T-helper 17 cell (primary cell): Measurements from ENCODE around the gene PPP1R37. TPM values are rescaled to one million over a fixed set of nuclear protein-coding genes. Genes with fewer than 3 reads are reported as not detected.
A peak's percentile ranks its signal among the peaks of the same experiment; 100 is the strongest.

Source experiments
- ATAC-seq: fragments of 150-1000 bp; cut with Tn5 transposase; 2 replicates; pipeline ENCODE4 v1.10.0; 2021; ENCODE audit warnings: mild to moderate bottlenecking, moderate library complexity
- DNase-seq, 3 donors: peaks; one replicate each; pipeline versions ENCODE4 v3.0.0 to v3.0.0-alpha.2; 2020 to 2021
- H3K9me3 ChIP-seq: one replicate; pipeline ENCODE4 v1.7.0; 2013; ENCODE audit warnings: low read length, mild to moderate bottlenecking; ENCODE audit not compliant: control insufficient read depth, poor library complexity, severe bottlenecking
- H3K27ac Mint-ChIP-seq: one replicate; pipeline ENCODE4 v1.8.0; 2022; ENCODE audit warnings: mild to moderate bottlenecking, moderate library complexity, mixed read lengths
- H3K27me3 Mint-ChIP-seq: one replicate; pipeline ENCODE4 v1.8.0; 2022; ENCODE audit warnings: mixed read lengths
- H3K36me3 Mint-ChIP-seq: one replicate; pipeline ENCODE4 v1.8.0; 2022; ENCODE audit warnings: low read depth, mixed read lengths
- H3K4me1 Mint-ChIP-seq: one replicate; pipeline ENCODE4 v1.8.0; 2022; ENCODE audit warnings: mild to moderate bottlenecking, mixed read lengths
- H3K4me3 Mint-ChIP-seq: one replicate; pipeline ENCODE4 v1.8.0; 2022; ENCODE audit warnings: mild to moderate bottlenecking, moderate library complexity, mixed read lengths
- total RNA-seq, 4 donors: library from RNA in 2 of 4; stranded (reverse) in 2 of 4; gene quantifications; one replicate each; pipeline ENCODE4 v1.2.3 and lab custom pipeline; 2022 to 2026

Gene PPP1R37
- total RNA-seq, 2 donors from 2014 or later: 15.2 to 20.9 TPM

DNA sequence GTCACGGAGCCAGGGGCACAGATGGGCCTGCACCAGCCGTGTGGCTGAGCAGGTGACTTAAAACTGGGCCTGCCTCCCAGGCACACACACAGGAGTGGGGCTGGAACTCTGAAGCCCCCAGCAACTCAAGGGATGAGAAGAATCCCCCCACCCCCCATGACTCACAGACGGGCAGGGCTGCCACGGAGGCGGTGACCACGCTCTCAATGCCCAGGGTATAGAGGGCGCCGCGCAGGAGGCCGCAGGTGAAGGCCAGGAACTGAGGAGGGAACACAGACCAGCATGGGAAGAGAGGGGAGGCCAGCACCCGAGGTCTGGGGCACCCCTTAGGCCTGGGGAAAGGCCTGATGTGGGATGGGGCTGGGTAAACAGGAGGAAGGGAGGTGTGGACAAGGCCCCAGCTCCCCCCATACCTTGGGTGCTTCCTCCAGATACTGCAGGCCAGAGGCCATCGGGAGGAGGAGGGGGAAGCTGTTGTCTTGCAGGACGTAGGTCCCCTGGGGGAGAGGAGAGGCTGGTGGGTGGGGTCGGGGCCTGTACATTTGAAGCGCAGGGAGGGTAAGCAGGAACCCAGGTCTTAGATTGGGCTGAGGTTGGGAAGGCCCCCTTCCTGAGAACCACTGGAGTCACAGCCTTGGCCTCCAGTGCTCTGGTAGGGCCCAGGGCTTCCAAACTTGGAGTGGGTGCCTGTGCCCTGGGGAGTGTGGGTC lies 70.9 kb downstream of the PPP1R37 start:
- H3K4me1 Mint-ChIP-seq: peaks cover 21% of the 10 kb centered on the region
- DNase-seq (no peak), ATAC-seq (no peak)
- no peaks in the 10 kb centered on the region for H3K36me3 Mint-ChIP-seq
- H3K4me3 Mint-ChIP-seq: peak overlapping the region; percentile 74
- H3K27ac Mint-ChIP-seq: peak overlapping the region; percentile 86
- no peaks in the 10 kb centered on the region for H3K27me3 Mint-ChIP-seq
- no peaks in the 10 kb centered on the region for H3K9me3 ChIP-seq

DNA sequence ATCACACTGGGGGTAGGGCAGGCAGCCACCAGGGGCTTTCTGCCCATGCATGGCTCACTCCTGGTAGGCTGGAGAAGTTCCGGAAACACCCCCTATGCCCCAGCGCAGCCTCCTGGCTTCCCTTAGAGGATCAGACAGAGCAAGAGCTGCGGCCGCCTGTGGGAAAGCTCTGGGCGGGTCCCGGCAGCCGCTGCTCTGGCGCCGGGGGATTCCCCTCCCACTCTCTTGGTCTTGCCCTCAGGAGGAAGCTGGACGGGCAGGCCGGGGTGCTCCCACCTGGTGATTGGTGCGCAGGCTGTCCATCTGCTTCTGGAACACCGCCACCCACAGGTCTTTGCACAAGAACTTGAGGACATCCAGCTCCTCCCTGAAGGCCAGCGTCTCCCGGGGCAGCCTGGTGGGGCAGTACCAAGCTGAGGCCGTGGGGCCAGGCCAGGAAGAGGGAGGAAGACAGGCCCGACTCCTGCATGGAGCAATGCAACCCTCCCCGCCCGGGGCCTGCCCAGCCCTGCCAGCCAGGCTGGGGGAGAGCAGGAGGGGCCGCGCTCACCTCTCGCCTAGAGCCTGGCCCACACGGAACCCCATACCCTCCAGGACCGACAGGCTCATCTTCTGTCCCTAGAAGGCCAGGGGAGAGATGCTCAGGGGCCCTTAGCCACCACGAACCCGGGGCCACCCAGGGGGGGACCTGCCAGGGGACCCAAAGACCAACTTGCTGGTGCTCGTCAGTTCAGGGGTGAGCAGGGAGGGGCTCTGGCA lies 71.8 kb downstream of the PPP1R37 start:
- H3K4me3 Mint-ChIP-seq: peak overlapping the region; percentile 74
- peak overlapping the region; percentile 86 for H3K27ac Mint-ChIP-seq
- no peaks in the 10 kb centered on the region for H3K36me3 Mint-ChIP-seq
- no peaks in the 10 kb centered on the region for H3K27me3 Mint-ChIP-seq
- H3K4me1 Mint-ChIP-seq: peaks cover 22% of the 10 kb centered on the region
- DNase-seq: peak; percentile 42 to 50 (median 49)
- no peaks in the 10 kb centered on the region for H3K9me3 ChIP-seq
- peak; percentile 94 for ATAC-seq

DNA sequence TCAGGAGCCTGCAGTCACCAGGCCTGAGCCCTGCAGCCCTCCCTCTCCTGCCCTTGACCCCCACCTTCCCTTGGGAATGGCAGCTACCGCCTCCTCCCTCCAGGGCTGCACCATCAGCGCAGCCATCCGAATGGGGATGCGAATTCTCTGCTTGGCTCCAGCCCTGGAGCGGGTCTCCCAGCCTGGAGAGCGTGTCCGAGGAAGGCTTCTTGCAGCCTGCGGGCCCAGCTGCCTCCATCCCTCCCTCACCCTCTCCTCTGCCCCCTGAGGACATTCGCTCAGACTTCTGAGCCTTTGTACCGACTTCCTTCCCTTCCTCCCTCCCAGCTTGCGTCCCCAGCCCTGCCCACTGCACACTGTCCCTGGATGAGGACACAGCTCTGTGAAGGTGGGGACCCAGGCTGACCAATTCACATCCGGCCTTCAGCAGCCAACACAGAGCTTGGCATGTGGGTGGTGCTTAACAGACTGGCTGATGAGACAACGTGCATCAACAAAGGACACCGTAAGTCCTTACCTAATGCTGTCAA lies 73.8 kb downstream of the PPP1R37 start:
- DNase-seq (no peak), ATAC-seq (no peak)
- H3K4me3 Mint-ChIP-seq: no peak overlapping the region
- H3K27me3 Mint-ChIP-seq: no peaks in the 10 kb centered on the region
- H3K36me3 Mint-ChIP-seq: no peaks in the 10 kb centered on the region
- H3K4me1 Mint-ChIP-seq: peaks cover 29% of the 10 kb centered on the region
- H3K9me3 ChIP-seq: no peaks in the 10 kb centered on the region
- no peak overlapping the region for H3K27ac Mint-ChIP-seq

DNA sequence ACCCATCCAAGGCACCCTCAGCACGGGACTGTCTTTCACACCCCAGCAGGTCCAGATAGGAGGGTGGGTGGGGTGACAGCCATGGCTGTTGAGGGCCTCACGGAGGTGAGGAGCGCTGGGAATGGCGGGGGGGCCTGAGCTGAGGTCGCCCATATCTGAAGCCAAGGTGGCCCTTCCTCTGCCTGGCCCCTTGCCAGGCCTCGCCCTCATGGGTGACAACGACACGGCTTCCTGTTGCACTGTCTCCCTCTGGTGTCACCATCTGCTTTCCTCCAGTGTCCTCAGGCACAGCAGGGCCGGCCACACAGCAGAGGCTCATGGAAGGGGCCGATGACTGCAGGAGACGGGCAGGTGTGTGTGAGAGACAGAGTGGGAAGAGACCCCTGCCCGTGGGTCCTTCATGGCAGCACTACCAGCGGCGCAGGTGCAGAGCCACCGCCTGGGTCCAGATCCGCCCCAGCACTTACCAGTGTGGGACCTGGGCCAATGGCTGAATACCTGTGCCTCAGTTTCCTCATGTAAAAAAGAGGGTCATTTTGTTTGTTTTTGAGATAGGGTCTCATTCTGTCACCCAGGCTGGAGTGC lies 75.9 kb downstream of the PPP1R37 start:
- Mint-ChIP-seq H3K27ac (peak overlapping the region; percentile 21), H3K4me1 (peaks cover 25% of the 10 kb centered on the region), H3K27me3 (no peaks in the 10 kb centered on the region), H3K36me3 (no peaks in the 10 kb centered on the region), H3K4me3 (no peak overlapping the region)
- no peaks in the 10 kb centered on the region for H3K9me3 ChIP-seq
- no peak for DNase-seq
- no peak for ATAC-seq

DNA sequence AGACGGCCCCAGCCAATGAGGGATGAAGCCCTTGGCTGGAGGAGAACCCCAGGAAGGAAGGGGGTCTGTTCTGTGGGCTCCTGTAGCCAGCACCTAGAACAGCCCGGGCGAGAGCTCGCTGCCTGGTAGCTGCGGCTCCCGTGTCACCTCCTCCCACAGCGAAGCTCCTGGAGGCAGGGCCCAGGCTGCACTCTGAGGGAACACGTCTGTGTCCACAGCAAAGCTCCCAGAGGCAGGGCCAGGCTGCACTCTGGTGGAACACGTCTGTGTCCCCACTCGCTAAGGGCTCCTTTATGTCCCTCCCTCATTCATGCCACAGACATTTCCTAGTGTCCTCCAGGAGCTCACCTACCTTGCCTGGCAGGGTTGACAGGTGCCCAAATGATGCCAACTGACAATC lies 76.6 kb downstream of the PPP1R37 start:
- Mint-ChIP-seq H3K4me3 (peak overlapping the region; percentile 71), H3K4me1 (peaks cover 21% of the 10 kb centered on the region), H3K27ac (peak overlapping the region; percentile 21), H3K27me3 (no peaks in the 10 kb centered on the region), H3K36me3 (no peaks in the 10 kb centered on the region)
- no peaks in the 10 kb centered on the region for H3K9me3 ChIP-seq
- DNase-seq (no peak), ATAC-seq (no peak)

DNA sequence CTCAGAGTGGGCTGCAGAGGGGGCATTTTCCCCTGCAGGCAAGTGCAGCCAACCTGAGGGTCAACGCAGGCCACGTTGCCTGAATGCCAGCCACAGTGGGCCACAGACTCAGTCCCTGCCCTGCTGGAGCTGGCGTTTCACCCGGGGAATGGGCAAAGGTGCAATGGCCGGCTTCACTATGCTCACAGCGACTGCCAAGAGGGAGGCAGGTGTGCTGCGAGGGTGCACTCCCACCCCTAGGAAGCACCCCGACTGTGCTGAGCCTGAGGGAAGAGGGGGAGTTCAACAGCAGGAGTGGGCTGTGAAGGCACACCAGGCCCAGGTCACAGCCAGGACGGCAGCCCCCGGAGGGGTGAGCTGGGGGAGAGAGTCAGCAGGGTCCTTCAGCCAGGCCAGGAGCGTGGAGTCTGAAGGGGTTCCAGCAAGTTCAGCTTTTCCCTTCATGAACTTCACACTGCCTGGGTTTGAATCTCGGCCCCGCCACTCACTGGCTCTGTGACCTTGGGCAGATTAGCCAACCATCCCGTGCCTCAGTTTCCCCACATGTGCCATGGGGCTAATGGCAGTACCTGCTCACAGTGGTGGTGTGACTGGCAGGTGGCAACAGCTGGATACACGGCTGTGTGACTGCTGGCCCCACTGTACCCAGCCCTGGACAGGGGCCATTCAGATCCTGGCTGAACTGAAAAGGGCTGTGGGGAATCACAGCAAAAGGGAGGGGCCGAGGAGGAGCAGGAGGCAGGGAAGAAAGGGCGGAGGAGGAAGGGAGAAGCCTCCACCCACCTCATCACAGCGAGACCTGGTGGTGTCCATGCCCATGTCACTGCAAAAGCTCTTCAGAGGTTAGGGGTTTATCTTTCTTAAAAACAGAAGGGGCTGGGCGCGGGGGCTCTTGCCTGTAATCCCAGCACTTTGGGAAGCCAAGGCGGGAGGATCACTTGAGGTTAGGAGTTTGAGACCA lies 77.4 kb downstream of the PPP1R37 start:
- Mint-ChIP-seq H3K27ac (peak overlapping the region; percentile 99), H3K4me1 (peaks cover 21% of the 10 kb centered on the region), H3K36me3 (peaks cover 2% of the 10 kb centered on the region), H3K27me3 (no peaks in the 10 kb centered on the region), H3K4me3 (peak overlapping the region; percentile 91)
- no peak for DNase-seq
- ATAC-seq: no peak
- H3K9me3 ChIP-seq: no peaks in the 10 kb centered on the region

DNA sequence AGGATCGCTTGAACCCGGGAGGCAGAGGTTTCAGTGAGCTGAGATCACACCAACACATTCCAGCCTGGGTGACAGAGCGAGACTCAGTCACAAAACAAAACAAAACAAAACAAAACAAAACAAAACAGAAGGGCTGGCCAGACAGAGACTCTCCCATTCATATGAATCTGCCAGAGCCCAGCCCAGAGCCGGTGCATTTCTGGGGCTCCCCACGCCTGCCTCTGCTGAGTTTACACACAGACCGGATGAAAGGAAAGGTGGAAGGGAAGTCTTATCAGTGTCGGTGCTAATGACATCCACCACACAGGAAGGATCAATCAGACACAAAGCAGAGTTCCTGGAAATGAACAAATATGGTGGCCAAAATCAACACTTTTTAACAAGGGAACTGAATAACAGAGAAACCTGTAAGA lies 78.2 kb downstream of the PPP1R37 start:
- peak overlapping the region; percentile 91 for H3K4me3 Mint-ChIP-seq
- peak overlapping the region; percentile 99 for H3K27ac Mint-ChIP-seq
- H3K9me3 ChIP-seq: no peaks in the 10 kb centered on the region
- ATAC-seq: peak; percentile 93
- H3K4me1 Mint-ChIP-seq: peaks cover 18% of the 10 kb centered on the region
- peak in 2 of 3 donors; percentile 30 to 34 for DNase-seq
- H3K27me3 Mint-ChIP-seq: no peaks in the 10 kb centered on the region
- peaks cover 2% of the 10 kb centered on the region for H3K36me3 Mint-ChIP-seq

DNA sequence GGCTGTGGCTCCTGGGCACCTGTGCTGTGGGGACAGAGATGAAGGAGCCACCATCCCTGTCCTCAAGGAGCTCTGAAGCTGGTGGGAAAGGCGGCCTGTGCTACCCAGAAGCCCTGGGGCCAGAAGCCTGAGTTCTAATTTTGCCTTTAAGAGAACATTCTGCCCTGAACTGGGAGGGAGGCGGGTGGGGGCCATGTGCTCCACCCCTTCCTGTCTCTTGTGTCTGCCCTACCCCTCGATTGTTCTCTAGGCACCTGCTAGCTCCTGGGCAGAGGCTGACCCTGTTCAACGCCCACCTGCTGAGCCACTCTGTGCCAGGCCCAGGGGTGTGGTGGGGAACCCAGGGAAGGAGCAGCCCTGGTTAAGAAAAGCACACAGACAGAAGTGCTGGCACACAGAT lies 79.2 kb downstream of the PPP1R37 start:
- Mint-ChIP-seq H3K27ac (peak overlapping the region; percentile 99), H3K4me3 (peak overlapping the region; percentile 47), H3K27me3 (no peaks in the 10 kb centered on the region), H3K4me1 (peaks cover 16% of the 10 kb centered on the region), H3K36me3 (peaks cover 2% of the 10 kb centered on the region)
- ATAC-seq (peak; percentile 54), DNase-seq (no peak)
- no peaks in the 10 kb centered on the region for H3K9me3 ChIP-seq

DNA sequence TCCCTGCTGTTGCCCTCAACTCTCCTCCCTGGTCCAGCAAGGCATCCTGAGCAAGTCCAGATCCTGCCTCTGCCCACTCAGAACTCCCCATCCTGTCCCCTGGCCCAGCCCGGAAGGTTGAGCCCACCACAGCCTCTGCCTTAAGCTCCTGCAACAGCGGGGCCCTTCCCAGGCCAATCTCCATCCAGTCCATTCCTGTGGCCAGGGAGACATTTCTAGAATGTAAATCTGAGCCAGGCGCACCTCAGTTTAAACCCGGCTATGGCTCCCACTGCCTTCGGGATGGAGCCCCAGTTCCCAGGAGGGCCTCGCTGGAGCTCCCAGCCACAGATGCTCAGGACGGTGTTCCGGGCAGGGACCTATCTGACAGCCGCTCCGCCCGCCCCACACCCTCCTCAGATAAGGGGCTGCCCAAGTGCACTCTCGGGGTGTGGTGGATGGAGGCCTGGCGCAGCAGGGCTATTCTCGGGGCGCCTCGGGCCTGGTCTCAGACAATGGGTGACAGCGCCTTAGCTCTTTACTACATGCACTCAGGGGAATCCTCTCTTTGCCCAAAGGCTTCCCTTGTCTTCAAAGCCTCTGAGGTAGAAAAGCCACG lies 79.7 kb downstream of the PPP1R37 start:
- no peaks in the 10 kb centered on the region for H3K9me3 ChIP-seq
- Mint-ChIP-seq H3K4me1 (peaks cover 20% of the 10 kb centered on the region), H3K36me3 (peaks cover 2% of the 10 kb centered on the region), H3K27ac (peak overlapping the region; percentile 99), H3K4me3 (peak overlapping the region; percentile 47), H3K27me3 (no peaks in the 10 kb centered on the region)
- ATAC-seq (no peak), DNase-seq (no peak)

DNA sequence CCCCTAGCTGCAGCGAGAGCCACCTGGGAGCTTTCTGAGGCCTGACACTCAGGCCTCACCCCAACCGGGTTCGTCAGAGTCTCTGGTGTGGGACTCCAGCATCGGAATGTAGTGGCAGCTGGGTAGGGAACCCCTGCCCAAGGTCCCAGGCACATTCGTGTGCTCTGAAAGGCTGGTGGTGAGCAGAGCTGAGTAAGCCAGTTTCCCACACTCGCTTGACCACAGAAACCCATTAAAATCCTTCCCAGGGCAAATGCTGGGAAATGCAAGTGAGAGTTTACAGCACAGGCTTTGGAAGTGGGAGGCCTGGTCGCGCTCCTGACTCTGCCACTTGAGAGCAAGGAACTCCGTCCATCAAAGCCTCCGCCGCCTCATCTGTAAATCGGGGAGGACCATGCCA lies 80.8 kb downstream of the PPP1R37 start:
- H3K4me1 Mint-ChIP-seq: peaks cover 23% of the 10 kb centered on the region
- no peaks in the 10 kb centered on the region for H3K9me3 ChIP-seq
- no peak overlapping the region for H3K4me3 Mint-ChIP-seq
- no peak for ATAC-seq
- no peaks in the 10 kb centered on the region for H3K27me3 Mint-ChIP-seq
- DNase-seq: no peak
- peaks cover 2% of the 10 kb centered on the region for H3K36me3 Mint-ChIP-seq
- peak overlapping the region; percentile 99 for H3K27ac Mint-ChIP-seq

DNA sequence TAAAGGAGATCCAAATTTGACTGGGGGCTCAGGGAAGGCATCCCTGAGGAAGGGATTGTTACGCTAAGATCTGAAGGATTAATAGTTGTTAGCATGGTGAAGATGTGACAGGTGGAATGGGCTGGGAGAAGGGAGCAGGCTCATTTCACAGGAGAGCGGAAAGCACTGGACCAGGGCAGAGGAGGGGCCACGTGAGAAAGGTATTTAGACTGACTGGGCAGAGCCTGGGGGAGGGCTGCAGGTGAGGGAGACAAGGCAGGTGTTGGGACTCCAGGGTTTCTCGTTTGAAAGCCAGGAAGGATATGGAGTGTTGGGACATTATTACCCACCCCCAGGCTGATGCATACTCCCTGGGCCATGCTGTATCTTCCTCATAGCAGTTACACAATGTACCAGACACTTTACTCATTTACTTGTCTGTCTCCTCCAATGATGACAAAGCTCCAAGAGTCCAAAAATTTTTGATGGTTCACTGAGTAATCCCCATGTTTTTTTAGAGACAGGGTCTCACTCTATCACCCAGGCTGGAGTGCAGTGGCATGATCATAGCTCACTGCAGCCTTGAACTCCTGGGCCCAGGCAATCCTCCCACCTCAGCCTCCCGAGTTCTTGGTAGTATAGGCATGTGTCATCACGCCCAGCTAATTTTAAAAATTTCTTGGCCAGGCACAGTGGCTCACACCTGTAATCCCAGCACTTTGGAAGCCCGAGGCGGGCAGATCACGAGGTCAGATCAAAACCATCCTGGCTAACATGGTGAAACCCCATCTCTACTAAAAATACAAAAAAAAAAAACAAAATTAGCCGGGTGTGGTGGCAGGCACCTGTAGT lies 82.8 kb downstream of the PPP1R37 start:
- no peaks in the 10 kb centered on the region for H3K9me3 ChIP-seq
- DNase-seq: no peak
- Mint-ChIP-seq H3K4me1 (peaks cover 21% of the 10 kb centered on the region), H3K4me3 (no peak overlapping the region), H3K36me3 (peaks cover 2% of the 10 kb centered on the region), H3K27ac (peak overlapping the region; percentile 92), H3K27me3 (no peaks in the 10 kb centered on the region)
- no peak for ATAC-seq
